HG03095 (cell line): ENCODE results near the gene PACRG.

ENCODE experiments used
- ATAC-seq: cut with Tn5 transposase; IDR thresholded peaks from one replicate; pipeline ENCODE4 v1.9.1; 2021; ENCODE audit warnings: moderate library complexity; ENCODE audit not compliant: unreplicated experiment

The PACRG gene

DNA sequence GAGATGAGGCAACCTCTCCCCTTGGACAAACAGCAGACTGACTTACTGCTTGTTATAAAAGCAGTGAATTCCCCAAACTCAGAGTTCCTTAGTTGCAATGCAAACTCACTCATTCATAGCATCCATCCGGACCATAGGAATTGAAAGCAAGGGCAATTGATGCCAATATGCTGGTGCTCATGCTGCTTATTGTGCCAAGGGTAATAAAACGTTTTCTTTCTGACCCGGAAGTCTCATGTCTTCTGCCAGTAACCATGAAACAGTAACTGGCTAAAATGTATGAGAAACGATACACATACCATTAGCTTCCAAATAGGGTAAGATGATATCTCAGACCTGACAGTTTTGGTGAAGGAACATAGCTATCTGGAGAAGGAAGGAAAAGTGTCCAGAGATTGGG lies 18.3 kb upstream of the PACRG start:
- no peak for ATAC-seq

DNA sequence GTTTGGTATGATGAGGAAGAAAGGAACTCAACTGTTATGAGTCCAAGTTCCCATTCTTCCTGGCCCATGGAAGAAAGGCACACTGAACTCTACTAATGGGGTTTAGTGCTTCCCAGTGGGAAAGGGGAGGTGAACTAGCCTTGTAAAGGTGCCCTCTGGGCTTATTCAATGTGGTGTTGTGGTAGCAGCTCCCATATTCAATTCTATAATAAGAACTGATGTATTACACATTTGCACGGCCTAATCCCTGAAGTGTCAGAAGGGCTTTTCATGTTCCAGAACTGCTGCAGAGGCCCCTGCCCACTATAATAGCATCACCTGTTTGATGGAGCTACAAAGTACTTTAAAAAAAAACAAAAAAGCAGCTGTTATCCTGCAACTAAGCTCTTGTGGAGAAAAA lies 17.4 kb upstream of the PACRG start:
- no peak for ATAC-seq

DNA sequence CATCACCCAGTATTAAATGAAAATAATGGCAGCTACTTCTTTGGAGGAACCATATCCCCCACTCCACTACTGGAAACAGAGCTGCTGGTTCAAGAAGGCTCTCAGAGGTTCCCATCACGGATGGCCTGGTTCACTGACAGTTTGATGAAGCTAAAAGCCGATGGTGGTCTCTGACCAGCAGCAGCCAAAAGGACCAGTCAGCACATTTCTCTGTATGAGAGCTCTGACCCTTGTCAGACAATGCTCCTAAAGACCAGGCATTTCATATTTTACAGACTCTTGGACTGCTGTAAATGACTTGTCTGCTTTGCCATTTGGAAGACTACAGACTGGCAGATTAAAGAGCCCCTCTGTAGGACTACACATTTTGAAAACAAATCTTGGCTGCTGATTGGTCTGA lies 16.8 kb upstream of the PACRG start:
- no peak for ATAC-seq

DNA sequence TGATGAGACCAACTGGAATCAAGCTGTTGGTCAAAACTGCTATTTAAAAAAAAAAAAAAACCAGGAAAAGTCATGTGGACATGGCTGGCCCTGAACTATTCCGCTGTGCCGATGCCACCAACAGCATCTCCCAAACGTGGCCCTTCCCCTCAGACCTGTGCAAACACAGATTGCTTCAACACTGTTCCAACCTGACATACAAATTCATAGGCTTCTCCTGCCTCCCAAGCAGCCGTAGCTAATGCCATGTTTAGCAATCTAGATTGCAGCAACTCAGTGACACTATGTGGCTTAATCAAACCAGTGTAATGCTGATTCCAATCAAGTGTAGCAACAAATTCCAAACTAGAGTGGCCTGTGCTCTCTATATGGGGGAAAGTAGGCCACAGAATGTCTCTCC lies 16.4 kb upstream of the PACRG start:
- no peak for ATAC-seq

DNA sequence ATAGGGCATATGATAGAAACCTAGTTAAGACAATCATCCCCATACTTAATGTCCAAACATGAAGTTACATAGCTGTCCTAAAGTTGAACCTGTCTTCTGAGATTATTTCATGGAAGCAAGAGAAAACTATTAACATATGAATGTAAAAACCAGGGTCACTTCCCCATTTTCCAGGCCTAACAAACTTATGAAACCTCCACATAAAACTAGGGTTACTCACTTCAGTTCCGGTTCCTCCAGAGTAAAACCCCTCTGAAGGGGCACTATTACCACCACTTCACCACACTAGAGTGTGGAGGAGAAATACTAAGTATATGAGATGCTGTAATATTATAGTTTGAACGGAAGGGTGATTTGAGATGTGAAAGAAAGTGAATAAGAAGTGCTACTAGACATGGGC lies 15.1 kb upstream of the PACRG start:
- ATAC-seq, result no peak

DNA sequence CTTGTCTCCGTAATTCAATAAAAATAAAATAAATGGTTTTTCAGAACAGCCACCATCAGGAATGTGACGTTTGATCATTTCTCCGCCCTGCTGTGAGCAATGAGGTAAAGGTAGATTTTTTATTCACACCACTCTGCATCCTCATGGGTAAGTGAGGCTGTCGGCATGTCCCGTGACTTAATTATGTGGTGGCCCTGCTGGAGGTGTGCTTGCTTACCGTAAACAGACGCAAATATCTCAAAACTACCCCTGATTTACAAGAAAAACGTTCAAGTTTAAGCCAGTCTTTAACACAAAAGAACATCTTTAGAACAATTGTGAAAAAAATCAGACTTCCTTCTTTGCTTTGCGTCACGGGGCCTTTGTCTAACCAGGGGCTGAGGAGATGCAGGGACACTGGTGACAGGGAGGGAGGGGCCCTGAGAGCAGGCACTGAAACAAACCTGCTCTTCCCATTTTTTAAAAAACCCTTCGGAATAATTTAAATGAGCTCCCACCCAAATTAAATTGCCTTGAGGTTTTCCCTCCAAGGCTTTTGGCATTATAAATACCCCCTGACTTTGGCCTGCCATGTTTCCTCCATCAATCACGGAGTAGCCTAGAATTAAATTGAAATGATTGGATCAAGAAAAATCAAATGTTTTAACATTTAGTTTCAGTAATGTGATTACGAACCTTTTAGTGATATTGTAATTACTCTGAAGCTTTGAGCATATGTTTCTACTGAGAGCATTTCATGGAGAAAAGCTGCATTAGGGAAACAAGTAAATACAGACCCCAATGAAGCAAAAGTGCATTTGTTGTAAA lies 13.6 kb upstream of the PACRG start:
- no peak for ATAC-seq

DNA sequence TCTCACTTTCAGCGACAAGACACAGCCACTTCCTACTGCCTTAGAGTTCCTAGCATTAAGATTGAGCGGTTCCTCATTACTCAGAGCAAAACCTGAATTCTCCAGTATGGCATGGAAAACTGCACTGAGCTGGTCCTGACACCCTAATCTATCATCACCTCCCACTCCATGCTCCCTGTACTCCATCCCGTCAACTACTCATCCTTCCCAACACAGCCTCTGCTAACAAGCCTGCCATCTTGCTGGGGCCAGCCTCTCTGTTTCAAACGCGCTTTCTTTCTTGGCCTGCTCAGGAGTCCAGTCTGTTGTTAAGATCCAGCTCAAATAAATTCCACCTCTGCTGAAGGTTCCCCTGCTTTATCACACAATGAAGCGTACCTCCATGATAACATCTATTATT lies 12.2 kb upstream of the PACRG start:
- ATAC-seq, result no peak

DNA sequence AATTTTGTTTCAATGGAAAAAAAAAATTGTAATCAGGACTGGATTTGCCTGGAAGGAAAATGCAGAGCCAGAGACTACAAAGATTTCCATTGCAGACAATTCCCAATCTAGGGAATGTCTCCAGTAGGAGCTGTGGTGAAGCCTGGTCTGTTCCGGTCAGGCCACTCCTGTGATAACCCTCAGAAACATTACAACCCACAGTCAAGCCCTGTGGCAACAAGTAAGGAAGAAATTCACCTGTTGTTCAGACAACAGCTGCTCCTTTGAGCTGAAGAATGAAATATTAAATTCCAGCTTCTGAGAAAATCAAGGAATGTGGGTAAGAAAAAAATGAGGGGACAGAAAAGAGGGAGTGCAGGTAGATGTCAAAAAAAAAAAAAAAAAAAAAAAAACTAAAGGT lies 8.2 kb upstream of the PACRG start:
- ATAC-seq, result no peak

DNA sequence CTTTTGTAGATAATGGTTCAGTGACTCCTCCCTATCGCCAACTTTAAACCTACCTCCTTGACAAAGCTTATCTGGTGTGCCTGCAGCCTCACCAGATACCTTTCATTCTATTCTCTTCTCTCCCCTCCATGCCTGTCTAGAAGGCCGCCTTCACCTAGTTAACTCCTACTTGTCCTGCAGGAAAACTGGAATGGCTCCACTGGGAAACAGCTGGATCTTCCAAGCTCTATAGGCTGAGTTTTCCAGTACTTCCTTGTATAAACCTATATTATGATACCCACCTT lies 6.4 kb upstream of the PACRG start:
- ATAC-seq, result no peak

DNA sequence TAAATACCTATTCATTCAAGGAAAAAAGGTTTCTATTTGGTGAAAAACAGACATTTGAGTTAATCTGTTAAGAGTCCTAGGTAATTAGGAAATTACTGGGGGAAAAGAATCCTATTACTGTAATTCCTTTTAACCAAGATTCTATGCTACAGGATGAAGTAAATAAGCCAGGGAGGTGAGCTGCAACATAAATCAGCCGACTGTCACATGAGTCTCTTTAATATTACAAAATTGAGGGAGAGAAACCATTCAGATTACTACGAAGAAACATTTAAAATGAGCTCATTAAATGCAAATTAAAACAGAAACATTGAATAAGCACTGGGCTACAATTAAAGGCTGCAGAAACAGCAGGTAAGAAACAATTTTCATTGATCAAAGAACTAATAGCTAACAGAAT lies 5.5 kb upstream of the PACRG start:
- ATAC-seq, result no peak

DNA sequence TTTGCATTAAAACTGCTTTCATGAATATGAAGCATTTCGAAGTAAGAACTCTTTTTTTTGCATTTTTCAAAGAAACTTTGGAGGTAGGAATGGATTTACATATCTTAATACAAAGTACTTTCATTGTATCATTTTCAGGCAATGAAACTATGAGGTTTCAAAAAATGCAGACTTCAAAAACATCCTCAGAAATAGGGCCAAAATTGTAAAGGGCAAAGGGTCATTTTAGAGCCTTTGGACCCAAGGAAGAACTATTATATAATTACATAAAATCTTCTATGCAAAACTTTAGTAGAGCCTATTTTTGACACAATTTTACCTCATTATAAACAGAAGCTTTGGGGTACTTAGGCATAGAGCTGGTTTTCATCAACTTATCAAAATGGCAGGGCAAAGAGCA lies 5.1 kb upstream of the PACRG start:
- no peak for ATAC-seq

DNA sequence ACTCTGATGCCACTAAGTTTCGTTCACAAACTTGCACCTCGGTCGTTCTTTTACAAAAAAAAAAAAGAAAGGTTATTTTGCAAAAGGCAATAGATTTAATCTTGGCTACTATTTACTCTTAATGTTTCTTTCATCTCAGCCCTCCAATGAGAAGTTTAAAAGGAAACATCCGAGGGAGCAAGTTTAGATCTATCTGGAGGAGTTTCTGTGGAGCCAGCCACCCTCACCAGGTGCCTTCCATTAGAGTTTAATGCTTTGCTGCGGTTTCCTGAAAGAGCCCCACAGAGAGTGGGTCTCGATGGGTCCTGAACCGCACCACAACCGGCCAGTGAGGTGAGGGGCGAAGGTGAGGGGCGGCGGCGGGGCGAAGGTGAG lies 840 bp upstream of the PACRG start:
- no peak for ATAC-seq

DNA sequence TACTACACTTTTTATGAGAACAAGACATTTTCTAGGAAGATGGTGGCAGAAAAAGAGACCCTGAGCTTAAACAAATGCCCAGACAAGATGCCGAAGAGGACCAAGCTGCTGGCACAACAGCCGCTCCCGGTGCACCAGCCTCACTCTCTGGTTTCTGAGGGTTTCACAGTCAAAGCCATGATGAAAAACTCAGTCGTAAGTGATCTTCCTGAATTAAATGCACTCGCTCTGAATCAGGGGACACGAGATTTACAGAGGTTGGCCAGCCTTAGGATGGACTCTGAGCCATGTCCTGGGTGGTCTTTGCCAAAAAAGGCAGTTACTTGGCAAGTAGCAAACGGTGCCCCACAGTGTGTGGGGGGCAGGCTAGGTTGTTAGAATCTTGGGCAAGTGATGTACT lies 423 bp downstream of the PACRG start:
- ATAC-seq, result no peak

DNA sequence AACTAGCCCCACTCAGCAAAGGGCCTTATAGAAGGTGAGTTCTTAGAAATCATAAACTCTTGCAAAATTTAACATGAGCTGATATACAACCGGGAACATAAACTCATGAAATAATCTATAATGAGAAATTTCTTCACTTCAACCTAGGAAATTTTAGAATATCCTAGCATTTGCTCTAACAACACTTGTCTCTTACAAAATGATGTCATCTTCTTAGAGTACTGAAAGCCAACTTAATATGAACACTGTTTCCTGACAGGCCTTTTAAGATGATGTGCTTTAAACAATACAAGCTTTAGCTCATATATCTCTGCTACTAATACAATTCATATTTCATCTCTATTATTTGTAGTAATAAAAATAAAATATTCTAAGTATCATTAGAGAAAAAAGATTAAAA lies 932 bp downstream of the PACRG start:
- ATAC-seq, result no peak

DNA sequence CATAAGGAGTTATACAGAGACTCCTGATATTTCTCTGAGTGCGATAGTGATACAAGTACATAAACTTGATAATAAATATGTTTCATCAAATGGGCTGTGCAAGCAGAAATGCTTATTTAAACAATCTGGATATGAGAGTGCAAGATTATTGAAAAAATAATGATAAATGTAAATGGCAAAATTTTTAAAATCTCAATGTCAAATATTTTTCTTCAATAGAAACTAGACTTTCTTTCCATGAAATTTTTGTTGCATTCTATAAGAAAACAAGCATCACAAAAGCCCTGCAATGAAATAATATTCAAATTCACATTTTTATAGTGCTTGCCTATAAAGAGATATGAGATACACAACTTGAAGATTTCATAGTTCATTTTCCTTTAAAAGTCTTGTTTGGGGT lies 2.7 kb downstream of the PACRG start:
- ATAC-seq, result no peak

DNA sequence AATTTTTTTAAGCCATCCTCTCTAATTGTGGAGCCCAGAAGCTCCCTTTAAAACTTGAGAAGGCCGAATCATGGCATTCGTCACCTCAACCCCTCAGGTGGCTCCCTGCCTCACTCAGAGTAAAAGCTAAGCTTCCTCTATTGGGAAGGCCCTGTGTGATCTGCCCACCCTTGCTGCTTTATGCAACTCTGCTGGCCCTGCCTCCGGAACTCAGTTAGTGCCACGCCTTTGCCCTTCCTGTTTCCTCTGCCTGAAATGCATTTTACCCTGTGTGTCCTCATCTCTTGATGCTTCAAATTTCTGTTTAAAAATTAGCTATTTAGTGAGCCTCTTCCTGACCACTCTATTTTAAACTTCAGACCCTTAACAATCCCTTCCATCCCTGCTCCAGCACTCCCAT lies 5.7 kb downstream of the PACRG start:
- ATAC-seq, result no peak

DNA sequence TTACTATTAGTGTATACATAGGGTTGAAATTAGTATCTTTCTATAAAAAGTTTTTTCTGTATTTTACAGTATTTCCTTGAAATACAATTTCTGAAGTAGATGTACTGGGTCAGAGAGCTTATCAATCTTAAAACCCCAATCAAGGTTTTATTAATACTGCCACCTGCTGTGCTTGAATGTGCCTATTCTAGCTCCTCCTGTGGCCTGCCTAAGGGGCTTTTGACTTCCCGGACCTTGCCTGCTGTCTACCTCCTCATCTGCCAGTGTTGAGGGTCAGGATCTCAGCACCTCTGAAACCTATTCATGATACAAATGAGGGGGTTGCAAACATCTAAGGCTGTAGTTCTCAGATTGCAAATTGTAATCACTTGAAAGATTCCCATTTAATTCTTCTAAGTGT lies 9.2 kb downstream of the PACRG start:
- ATAC-seq, result no peak

DNA sequence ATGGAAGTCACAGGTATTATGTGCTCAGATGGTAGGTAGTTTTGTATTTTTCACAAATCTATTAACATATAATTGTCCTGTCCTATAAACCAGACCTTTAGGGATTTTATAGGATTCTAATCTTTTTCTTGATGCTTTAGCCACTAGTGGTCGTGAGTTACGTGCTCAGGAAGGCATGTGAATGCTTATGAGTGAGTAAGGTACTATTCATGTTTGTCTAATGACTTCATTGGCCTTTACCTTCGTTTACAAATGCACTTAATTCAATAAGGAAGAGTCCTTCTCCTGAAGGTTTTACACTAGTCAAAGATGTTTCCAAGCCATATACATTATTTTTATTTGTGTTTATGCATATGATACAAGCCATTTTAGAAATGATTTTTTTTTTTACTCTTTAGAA lies 23.0 kb downstream of the PACRG start:
- ATAC-seq, result no peak

DNA sequence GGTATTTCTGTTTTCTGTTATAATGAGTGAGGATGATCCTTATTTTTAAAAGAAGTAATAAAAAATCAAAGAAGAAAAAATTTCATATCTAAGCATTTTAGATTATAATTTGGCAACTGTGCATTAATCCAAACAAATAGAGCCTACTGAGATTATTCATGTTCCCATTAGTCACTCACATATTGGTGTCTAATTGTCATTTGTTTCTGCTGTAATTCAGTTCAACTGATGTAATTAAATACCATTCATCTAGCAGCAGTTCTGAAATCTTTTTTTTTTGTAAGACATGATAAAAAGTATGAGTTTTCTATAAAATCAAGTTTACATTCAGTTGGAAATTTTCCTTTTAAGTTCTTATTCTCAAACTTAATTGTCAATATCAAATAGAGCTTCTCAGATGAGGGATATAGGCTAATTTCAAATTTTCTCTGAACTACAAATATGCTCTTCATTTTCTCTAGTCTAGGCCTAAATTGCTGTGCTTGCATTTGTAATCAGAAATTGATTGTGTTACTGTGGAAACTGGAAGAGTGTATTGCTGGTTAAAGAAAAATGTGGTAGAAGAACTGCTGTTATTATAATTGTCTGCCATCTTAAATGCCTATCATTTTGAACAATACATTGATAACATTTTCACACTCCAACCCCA lies 23.6 kb downstream of the PACRG start:
- no peak for ATAC-seq

DNA sequence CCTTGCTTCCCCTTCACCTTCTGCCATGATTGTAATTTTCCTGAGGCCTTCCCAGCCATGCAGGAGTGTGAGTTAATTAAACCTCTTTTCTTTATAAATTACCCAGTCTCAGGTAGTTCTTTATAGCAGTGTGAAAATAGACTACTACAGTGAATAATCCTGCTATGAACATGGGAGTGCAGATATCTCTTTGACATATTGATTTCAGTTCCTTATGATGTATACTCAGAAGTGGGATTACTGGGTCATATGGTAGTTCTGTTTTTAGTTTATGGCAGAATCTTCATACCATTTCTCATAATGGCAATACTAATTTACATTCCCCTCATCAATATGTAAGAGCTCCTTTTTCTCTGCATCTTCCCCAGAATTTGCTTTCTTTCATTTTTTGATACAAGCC lies 26.0 kb downstream of the PACRG start:
- ATAC-seq, result no peak

DNA sequence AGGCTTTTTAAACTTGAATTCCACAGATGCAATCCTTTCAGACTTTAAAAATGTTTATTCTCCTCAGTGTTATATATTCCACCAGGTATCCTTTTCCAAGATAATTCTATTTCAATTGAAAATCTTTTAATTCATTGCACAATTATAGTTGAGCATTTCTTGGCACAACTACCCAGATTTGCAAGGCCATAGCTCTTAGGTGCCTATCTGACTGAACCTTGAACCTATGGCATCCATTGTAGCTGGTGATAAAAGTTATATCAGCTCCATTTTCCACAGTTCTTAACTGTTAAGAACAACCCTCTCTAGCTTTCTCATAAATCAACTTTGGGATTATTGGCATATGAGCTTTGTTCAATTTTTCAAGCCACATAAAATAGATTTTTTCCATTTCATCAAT lies 42.4 kb downstream of the PACRG start:
- no peak for ATAC-seq

DNA sequence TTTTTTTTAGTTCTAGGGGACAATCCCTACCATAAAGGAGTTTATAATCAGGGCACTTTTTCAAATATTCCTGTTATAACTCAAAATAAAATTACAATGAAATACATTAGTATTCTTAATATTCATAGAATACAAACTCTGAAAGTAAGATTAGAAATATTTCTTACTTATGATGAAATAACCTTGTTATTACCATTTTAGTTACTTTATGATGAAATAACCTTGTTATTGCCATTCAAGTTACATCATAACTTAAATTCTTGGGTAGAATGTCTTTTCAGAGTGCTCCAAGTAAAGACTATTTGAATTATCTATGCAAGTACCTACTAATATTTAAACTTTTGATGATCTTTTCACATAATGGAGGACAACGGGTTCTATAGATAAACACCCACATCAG lies 43.2 kb downstream of the PACRG start:
- no peak for ATAC-seq

DNA sequence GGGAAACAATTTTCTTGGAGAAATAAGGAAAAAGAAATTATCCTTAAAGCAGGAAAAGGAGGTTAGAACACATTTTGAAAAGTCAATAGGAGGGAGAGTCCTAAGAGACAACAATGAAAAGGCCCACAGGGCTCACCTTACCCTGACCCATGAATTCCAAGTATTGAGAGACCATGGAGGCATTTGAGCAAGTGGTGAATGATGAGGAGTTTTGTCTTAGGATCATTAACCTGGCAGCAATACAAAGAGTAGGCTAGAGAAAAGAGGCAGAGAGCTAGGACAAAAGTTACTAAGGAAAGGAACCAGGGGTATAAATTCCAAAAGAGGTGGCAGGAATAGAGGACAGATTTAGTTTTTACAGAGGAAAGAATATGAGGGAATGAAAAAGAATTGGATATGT lies 44.7 kb downstream of the PACRG start:
- no peak for ATAC-seq
